GM12865 (cell line): ENCODE results near the gene MTMR6.

Source experiments
- DNase-seq: peaks from one replicate; pipeline ENCODE4 v3.0.0; 2010; ENCODE audit warnings: low read depth
- H3K4me3 ChIP-seq: 2 replicates; pipeline ENCODE4 v1.5.1; 2011; ENCODE audit warnings: mild to moderate bottlenecking, low read depth, low read length, control low read depth
- TF ChIP-seq, protein P1 (sequence below): IDR thresholded peaks from 2 replicates; pipeline ENCODE4 v1.5.1; 2011; ENCODE audit warnings: low read length, control low read depth, low read depth, inconsistent platforms; ENCODE audit not compliant: insufficient read depth; ENCODE audit errors: missing control alignments

MTMR6 gene

GRCh38 chr13:25242956-25243355 lies 44.3 kb downstream of the MTMR6 start:
- TF ChIP-seq, protein P1, sequence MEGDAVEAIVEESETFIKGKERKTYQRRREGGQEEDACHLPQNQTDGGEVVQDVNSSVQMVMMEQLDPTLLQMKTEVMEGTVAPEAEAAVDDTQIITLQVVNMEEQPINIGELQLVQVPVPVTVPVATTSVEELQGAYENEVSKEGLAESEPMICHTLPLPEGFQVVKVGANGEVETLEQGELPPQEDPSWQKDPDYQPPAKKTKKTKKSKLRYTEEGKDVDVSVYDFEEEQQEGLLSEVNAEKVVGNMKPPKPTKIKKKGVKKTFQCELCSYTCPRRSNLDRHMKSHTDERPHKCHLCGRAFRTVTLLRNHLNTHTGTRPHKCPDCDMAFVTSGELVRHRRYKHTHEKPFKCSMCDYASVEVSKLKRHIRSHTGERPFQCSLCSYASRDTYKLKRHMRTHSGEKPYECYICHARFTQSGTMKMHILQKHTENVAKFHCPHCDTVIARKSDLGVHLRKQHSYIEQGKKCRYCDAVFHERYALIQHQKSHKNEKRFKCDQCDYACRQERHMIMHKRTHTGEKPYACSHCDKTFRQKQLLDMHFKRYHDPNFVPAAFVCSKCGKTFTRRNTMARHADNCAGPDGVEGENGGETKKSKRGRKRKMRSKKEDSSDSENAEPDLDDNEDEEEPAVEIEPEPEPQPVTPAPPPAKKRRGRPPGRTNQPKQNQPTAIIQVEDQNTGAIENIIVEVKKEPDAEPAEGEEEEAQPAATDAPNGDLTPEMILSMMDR, result no peak
- H3K4me3 ChIP-seq, result no peak overlapping the region
- no peak for DNase-seq

GRCh38 chr13:25241007-25241406 lies 46.3 kb downstream of the MTMR6 start:
- H3K4me3 ChIP-seq, result no peak overlapping the region
- DNase-seq, result no peak
- TF ChIP-seq, protein P1, result no peak

GRCh38 chr13:25237083-25237482 lies 50.2 kb downstream of the MTMR6 start:
- TF ChIP-seq, protein P1, result no peak
- no peak overlapping the region for H3K4me3 ChIP-seq
- no peak for DNase-seq

DNA sequence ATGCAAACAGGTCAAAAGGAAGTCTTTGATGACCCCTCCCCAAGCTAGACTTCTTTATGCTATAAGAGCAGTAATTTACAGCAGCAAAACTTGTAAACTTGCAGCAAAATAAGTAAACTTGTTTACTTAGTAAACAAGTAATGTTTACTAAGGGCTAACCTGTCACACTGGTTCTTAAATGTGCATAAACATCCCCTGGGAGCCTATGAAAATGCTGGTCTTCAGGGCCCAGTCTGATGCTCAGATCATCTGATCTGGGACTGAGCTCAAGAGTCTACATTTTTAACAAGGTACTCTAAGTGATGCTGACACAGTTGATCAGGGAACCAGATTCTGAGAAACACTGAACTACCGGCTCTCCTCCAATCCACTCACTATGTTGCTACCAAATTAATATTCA lies 53.4 kb downstream of the MTMR6 start:
- H3K4me3 ChIP-seq, result no peak overlapping the region
- no peak for DNase-seq
- TF ChIP-seq, protein P1, result no peak

DNA sequence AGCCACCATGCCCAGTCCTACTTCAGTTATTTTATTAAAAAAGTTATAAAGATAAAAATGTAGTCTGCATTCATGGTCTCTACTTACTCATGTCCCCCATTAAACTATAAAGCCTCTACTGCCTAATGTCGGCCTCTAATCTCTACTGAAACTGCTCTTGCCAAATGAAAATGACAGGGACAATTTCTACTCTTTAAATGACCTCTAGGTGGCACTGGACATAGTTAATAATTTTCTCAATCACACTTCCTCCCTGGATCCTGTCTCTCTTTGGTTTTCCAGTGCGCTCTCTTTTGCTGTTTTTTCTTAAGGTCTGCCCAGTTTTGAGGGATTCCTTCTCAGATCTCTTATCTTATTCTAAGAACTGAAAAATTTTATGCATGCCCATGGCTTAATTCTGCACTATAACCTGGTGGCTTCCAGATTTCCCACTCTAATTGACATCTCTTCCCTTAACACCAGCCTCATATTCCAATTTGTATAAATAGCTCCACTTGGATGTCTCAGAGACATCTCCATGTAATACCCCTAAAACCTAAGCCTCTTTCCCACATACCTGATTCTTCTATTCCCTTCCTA lies 54.3 kb downstream of the MTMR6 start:
- no peak overlapping the region for H3K4me3 ChIP-seq
- TF ChIP-seq, protein P1, result peak; percentile 48
- peak; percentile 44 for DNase-seq

- H3K4me3 ChIP-seq, result no peak overlapping the region
- DNase-seq, result no peak
- TF ChIP-seq, protein P1, result no peak
Observed at GRCh38 chr13:25231517-25231916, 55.8 kb downstream of the MTMR6 start.

DNA sequence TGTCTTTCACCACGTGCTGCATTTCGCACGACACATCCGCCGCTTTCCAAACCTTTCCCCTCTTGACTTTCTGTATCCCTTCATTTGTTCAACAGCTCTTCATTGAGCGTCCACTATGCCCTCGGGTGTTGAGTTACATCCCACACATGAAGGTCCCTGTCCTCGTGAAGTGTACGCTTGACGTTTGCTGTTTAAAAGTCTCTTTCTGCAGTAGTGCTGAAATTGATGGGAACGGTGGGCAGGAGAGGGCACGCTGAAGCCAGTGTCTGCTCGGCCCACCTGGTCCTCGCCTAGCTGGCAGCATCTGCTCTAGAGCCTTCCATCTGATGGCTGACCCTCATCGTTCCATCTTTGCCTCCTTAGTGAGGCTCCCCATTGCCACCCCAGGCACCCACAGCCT lies 59.6 kb downstream of the MTMR6 start:
- H3K4me3 ChIP-seq, result no peak overlapping the region
- TF ChIP-seq, protein P1, result no peak
- no peak for DNase-seq
